PC-9 (cell line): ENCODE data around the gene AHCTF1. TPM values are rescaled to one million over a fixed set of nuclear protein-coding genes. Genes with fewer than 3 reads are reported as not detected.

ENCODE experiments used
- BruUV-seq: library from RNA; stranded (reverse); fragments of 400-500 nt; replicated peaks from 2 replicates; lab custom pipeline; 2021; lab: Mats Ljungman, UMichigan
- CTCF ChIA-PET: fragments of 300-600 bp; sonication (Branson Sonifier 250); formaldehyde crosslinking; loops from one replicate; lab custom pipeline; 2022; ENCODE audit warnings: antibody characterized with exemption; lab: Charles Lee
- POLR2A ChIA-PET: fragments of 300-600 bp; sonication (Branson Sonifier 250); formaldehyde crosslinking; loops from one replicate; lab custom pipeline; 2022; ENCODE audit warnings: antibody characterized with exemption; ENCODE audit not compliant: unreplicated experiment; lab: Charles Lee
- DNase-seq, 2 experiments: peaks; one replicate each; pipeline versions ENCODE4 v3.0.0 to v3.0.0-alpha.2; 2015 to 2022; ENCODE audit warnings: mixed read lengths in 1 of 2
- H2AFZ ChIP-seq: fragments of 200-600 bp; sonication (generic); 2 replicates; pipeline ENCODE4 v1.8.1; 2017; ENCODE audit warnings: antibody characterized with exemption
- H3F3A ChIP-seq: fragments of 200-600 bp; sonication (generic); 2 replicates; pipeline ENCODE4 v1.8.1; 2017; ENCODE audit warnings: antibody characterized with exemption, mild to moderate bottlenecking, low read depth; ENCODE audit not compliant: insufficient read depth
- H3K27ac ChIP-seq: fragments of 200-600 bp; sonication (generic); 2 replicates; pipeline ENCODE4 v1.6.1; 2016; ENCODE audit warnings: mixed run types
- H3K27me3 ChIP-seq: fragments of 200-600 bp; sonication (generic); 2 replicates; pipeline ENCODE4 v1.6.1; 2016; ENCODE audit warnings: low read depth, mixed run types; ENCODE audit not compliant: insufficient read depth
- H3K36me3 ChIP-seq: fragments of 200-600 bp; sonication (generic); 2 replicates; pipeline ENCODE4 v1.6.1; 2016; ENCODE audit warnings: low read depth, mixed run types
- H3K4me1 ChIP-seq: fragments of 200-600 bp; sonication (generic); replicated peaks from 2 replicates; pipeline ENCODE4 v1.6.1; 2016; ENCODE audit warnings: mixed run types; ENCODE audit not compliant: insufficient read depth
- H3K4me2 ChIP-seq: fragments of 200-600 bp; sonication (generic); 2 replicates; pipeline ENCODE4 v1.6.1; 2017; ENCODE audit warnings: mixed run types
- H3K4me3 ChIP-seq: fragments of 200-600 bp; sonication (generic); 2 replicates; pipeline ENCODE4 v1.6.1; 2016; ENCODE audit warnings: mixed run types
- H3K79me2 ChIP-seq: fragments of 200-600 bp; sonication (generic); 2 replicates; pipeline ENCODE4 v1.6.1; 2017; ENCODE audit warnings: low read depth, mixed run types
- H3K9me2 ChIP-seq: fragments of 200-600 bp; sonication (generic); 2 replicates; pipeline ENCODE4 v1.8.1; 2017; ENCODE audit warnings: mild to moderate bottlenecking; ENCODE audit not compliant: insufficient read depth
- H3K9me3 ChIP-seq: fragments of 200-600 bp; sonication (generic); 2 replicates; pipeline ENCODE4 v1.8.1; 2016; ENCODE audit warnings: low read depth; ENCODE audit not compliant: insufficient read depth
- H4K20me1 ChIP-seq: fragments of 200-600 bp; sonication (generic); 2 replicates; pipeline ENCODE4 v1.8.1; 2017; ENCODE audit not compliant: insufficient read depth
- EZH2 ChIP-seq: fragments of 200-600 bp; sonication (generic); IDR thresholded peaks from 2 replicates; pipeline ENCODE4 v1.8.0; 2017; ENCODE audit warnings: antibody characterized with exemption, low read depth
- intact Hi-C: fragments of 100-400 bp; cut with micrococcal nuclease; formaldehyde crosslinking; loops from one replicate; pipeline ENCODE4 v1.10.0; 2022; ENCODE audit not compliant: unreplicated experiment
- total RNA-seq: library from RNA; stranded (reverse); gene quantifications from 2 replicates; pipeline ENCODE4 v1.2.3, GENCODE V29; 2021
- TF ChIP-seq, protein P1 (sequence below): fragments of 200-600 bp; sonication (generic); conservative IDR thresholded peaks from 2 replicates; pipeline ENCODE4 v1.6.1; 2017; ENCODE audit warnings: mixed run types, antibody characterized with exemption, mild to moderate bottlenecking, moderate library complexity

Gene AHCTF1
- total RNA-seq, 1 experiment from 2014 or later = 34.3 TPM

DNA sequence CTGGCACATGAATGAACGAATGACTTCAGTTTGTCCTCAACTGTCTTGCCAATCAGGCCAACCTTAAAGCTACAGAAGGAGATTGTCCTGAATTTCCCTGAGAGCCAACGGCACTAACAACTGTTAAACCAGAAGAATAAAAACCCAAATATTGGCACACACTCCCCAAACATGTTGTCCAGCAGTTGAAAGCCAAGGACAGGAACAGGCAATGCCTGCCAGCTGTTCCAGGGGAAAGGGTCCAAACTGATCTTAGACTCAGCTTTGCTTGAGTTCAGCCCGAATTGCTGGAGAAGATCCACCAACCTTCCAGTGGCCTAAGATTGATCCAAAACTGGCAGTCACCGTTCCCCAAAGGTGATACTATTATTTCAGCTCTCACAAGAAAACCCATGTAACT, 22.4 kb upstream of the AHCTF1 start:
- no peaks in the 10 kb centered on the region for H3F3A ChIP-seq
- no peaks in the 10 kb centered on the region for H3K79me2 ChIP-seq
- DNase-seq = no peak
- CTCF ChIA-PET = interaction anchor here (0.6 kb wide), 1 partner anchor 13 kb away, joined by 7 read pairs; no protein-coding TSS in a partner anchor
- no peak overlapping the region for H3K27ac ChIP-seq
- intact Hi-C loops = no loop called here
- H3K36me3 ChIP-seq = no peaks in the 10 kb centered on the region
- no peaks in the 10 kb centered on the region for H3K9me2 ChIP-seq
- no peak overlapping the region for H2AFZ ChIP-seq
- BruUV-seq = no TSS peak
- no peak overlapping the region for H3K4me2 ChIP-seq
- POLR2A ChIA-PET = no interaction called here
- H3K4me3 ChIP-seq = no peak overlapping the region
- TF ChIP-seq, protein P1, sequence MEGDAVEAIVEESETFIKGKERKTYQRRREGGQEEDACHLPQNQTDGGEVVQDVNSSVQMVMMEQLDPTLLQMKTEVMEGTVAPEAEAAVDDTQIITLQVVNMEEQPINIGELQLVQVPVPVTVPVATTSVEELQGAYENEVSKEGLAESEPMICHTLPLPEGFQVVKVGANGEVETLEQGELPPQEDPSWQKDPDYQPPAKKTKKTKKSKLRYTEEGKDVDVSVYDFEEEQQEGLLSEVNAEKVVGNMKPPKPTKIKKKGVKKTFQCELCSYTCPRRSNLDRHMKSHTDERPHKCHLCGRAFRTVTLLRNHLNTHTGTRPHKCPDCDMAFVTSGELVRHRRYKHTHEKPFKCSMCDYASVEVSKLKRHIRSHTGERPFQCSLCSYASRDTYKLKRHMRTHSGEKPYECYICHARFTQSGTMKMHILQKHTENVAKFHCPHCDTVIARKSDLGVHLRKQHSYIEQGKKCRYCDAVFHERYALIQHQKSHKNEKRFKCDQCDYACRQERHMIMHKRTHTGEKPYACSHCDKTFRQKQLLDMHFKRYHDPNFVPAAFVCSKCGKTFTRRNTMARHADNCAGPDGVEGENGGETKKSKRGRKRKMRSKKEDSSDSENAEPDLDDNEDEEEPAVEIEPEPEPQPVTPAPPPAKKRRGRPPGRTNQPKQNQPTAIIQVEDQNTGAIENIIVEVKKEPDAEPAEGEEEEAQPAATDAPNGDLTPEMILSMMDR = no peak
- TF ChIP-seq EZH2 = no peak
- H3K9me3 ChIP-seq = no peaks in the 10 kb centered on the region
- H3K4me1 ChIP-seq = no peaks in the 10 kb centered on the region
- H4K20me1 ChIP-seq = no peaks in the 10 kb centered on the region
- H3K27me3 ChIP-seq = no peaks in the 10 kb centered on the region

DNA sequence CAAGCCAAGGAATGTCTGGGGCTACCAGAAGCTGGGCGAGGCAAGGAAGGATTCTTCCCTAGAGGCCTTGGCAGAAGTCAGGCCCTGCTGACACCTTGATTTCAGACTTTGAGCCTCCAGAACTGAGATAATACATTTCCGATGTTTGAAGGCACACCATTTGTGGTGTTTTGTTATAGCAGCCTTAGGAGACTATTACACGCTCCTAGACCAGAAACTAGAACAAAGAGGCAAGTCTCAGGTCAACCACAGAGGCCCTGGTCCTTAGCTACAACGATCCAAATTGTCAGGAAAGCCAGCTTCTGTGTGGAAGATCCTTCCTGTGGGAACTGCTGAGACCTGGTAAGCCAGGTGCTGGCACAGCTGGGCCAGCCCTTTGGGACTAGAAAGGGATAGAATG, 19.7 kb upstream of the AHCTF1 start:
- BruUV-seq = no TSS peak
- Histone ChIP-seq H3K4me1 (no peaks in the 10 kb centered on the region), H3K79me2 (no peaks in the 10 kb centered on the region), H3F3A (no peaks in the 10 kb centered on the region), H3K4me2 (no peak overlapping the region), H2AFZ (no peak overlapping the region), H4K20me1 (no peaks in the 10 kb centered on the region), H3K4me3 (no peak overlapping the region), H3K27me3 (no peaks in the 10 kb centered on the region), H3K36me3 (no peaks in the 10 kb centered on the region), H3K9me2 (no peaks in the 10 kb centered on the region), H3K27ac (no peak overlapping the region), H3K9me3 (no peaks in the 10 kb centered on the region)
- DNase-seq = no peak
- TF ChIP-seq, protein P1 = no peak
- TF ChIP-seq EZH2 = no peak
- intact Hi-C loops = no loop called here
- ChIA-PET CTCF (no interaction called here), POLR2A (no interaction called here)

DNA sequence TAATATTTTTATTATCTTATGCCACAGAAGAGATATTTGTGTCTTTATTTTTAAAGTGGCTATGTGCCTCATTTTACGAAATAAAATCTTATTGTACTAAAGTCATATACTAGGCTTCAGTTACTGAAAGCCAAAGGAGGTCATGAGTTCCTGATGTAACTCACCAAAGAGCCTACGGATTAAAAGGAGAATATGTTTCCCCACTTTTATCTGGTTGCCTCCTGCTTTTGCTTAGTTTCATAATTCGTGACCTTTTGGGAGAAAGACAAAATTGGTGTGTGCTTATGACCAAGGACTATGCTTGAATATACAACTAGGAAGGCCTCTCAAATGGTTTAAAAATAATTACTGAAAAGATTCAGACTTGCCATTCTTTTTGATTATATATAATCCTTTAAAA, 18.2 kb upstream of the AHCTF1 start:
- Histone ChIP-seq H3K27me3 (no peaks in the 10 kb centered on the region), H3F3A (no peaks in the 10 kb centered on the region), H4K20me1 (no peaks in the 10 kb centered on the region), H3K4me1 (no peaks in the 10 kb centered on the region), H3K79me2 (no peaks in the 10 kb centered on the region), H3K9me3 (no peaks in the 10 kb centered on the region), H3K36me3 (no peaks in the 10 kb centered on the region), H3K9me2 (no peaks in the 10 kb centered on the region), H2AFZ (no peak overlapping the region), H3K4me3 (no peak overlapping the region), H3K4me2 (no peak overlapping the region), H3K27ac (no peak overlapping the region)
- ChIA-PET POLR2A (no interaction called here), CTCF (no interaction called here)
- no TSS peak for BruUV-seq
- no peak for DNase-seq
- TF ChIP-seq, protein P1 = no peak
- TF ChIP-seq EZH2 = no peak
- intact Hi-C loops = no loop called here
